Brain microvascular endothelial cell (primary cell): ENCODE results near the gene SIGLEC15.

ENCODE experiments used
- DNase-seq: peaks from one replicate; pipeline ENCODE4 v3.0.0-alpha.2; 2020
- H3K27ac ChIP-seq: fragments of 250-450 bp; sonication (Bioruptor Pico); 2 replicates; pipeline ENCODE4 v1.5.1; 2020; ENCODE audit warnings: mild to moderate bottlenecking, moderate library complexity
- H3K27me3 ChIP-seq: fragments of 250-450 bp; sonication (Bioruptor Pico); replicated peaks from 2 replicates; pipeline ENCODE4 v1.5.1; 2020; ENCODE audit warnings: mild to moderate bottlenecking
- H3K36me3 ChIP-seq: fragments of 250-450 bp; sonication (Bioruptor Pico); replicated peaks from 2 replicates; pipeline ENCODE4 v1.5.1; 2020; ENCODE audit warnings: mild to moderate bottlenecking
- H3K4me3 ChIP-seq: 2 replicates; pipeline ENCODE4 v1.5.1; 2011; ENCODE audit warnings: low read depth, mild to moderate bottlenecking, control low read depth, low read length, moderate library complexity
- CTCF ChIP-seq: IDR thresholded peaks from 2 replicates; pipeline ENCODE4 v1.5.1; 2011; ENCODE audit warnings: low read depth, mild to moderate bottlenecking, moderate library complexity, low read length, control low read depth, inconsistent platforms; ENCODE audit errors: missing control alignments
- in situ Hi-C: cut with HindIII; loops from 2 replicates; pipeline ENCODE4 v1.10.0; 2017; ENCODE audit warnings: low sequenced_read_pairs, low pct_ligation_motif_present

SIGLEC15 gene

DNA sequence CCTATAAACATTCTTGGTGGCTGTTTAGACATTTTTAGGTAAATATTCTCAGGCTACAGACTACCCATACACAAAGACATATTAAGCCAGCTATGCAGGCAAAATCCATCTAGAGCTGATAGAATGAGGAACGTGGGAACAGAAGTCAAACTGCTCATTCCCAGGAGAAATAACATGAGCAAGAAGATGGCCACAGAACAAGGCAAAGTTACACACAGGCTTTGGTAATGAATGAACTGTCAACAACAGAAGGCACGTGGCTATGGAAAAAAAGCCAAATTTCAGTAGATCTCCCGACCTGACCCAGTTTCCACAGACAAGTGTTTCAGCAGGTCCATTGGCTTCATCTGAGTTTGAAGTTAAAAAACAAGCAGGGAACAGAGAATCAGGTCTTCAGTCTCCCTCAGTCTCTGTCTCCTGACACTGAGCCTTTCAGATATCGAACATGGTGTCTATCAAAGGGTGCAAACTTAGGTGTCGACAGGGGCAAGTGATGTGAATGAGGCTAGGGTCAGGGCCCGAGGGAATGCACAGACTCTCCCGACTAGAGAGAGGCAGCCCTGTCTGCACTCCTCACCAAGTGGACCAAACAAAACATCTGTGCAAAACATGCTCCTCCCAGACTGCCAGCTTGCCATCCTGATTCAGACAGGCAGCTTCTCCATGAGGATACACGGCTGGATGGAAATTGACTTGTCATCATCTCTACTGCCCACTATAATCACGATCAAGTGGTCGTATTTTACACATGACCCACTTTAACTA, 25.9 kb downstream of the SIGLEC15 start:
- in situ Hi-C loops: no loop called here
- no peak overlapping the region for H3K4me3 ChIP-seq
- DNase-seq: no peak
- TF ChIP-seq CTCF: no peak
- H3K36me3 ChIP-seq: peaks cover 44% of the 10 kb centered on the region
- H3K27me3 ChIP-seq: no peaks in the 10 kb centered on the region
- H3K27ac ChIP-seq: no peak overlapping the region

DNA sequence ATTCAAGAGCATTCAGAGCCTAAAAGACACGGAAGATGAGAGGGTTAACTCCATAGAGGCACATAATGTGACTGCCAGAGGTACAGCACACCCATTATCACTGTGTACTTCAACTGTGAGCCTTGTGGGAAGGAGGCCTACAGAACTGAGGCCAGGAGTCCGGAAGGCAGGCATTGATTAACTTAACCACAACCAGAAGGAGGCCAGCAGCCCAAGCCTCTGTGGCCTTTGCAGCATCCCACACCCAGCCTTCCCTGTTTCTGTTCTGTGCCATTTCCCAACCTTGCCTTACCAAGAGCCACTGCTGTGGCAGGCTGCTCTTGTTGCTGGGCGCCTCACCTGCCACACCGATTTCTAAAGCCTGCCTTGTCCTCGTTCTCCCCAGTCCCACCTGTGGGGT, 27.2 kb downstream of the SIGLEC15 start:
- Histone ChIP-seq H3K27me3 (no peaks in the 10 kb centered on the region), H3K4me3 (no peak overlapping the region), H3K36me3 (peaks cover 48% of the 10 kb centered on the region), H3K27ac (no peak overlapping the region)
- no peak for DNase-seq
- no peak for TF ChIP-seq CTCF
- in situ Hi-C loops: no loop called here

DNA sequence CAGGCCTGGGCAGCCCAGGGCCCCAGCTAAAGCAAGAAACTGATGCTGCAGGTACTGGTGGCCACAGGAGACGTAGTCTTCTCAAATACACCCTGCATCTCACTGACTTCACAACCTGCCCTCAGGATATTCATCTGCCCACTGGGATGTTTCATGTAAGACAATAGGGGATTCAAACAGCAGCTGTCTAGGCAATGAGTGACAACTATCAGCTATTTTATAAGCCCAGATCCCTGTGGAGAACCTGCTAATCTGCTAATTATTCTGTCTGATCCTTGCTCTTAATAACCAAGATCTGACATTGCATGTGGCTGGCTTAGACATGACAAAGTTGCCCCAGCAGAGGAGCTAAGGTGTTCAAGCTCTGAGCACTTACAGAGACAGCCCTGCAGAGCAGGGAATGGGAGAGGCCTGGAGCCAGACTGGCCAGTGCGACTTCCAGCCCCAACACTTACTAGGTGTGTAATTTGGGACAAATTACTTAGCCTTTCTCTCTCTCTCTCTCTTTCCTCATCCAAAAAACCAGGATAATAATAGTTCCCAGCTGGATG, 28.6 kb downstream of the SIGLEC15 start:
- in situ Hi-C loops: no loop called here
- Histone ChIP-seq H3K27ac (no peak overlapping the region), H3K4me3 (no peak overlapping the region), H3K36me3 (peaks cover 60% of the 10 kb centered on the region), H3K27me3 (no peaks in the 10 kb centered on the region)
- no peak for DNase-seq
- TF ChIP-seq CTCF: no peak

DNA sequence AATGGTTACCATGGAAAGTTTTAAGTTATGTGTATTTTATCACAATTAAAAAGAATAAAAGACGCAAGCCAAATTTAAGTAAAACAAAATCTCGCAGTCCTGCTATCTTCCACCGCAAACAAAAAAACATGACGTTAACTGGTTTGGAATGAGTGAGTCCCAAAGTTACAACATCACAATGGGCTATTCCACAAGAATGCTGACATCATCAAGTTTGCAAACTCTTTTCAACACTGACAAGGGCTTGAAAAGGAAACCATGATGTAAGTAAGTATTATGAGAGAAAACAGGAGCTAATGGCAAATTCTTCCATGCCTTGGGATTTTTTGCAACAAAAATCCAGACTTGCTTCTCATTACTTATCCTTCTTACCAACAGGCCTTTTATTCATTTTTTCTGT, 31.1 kb downstream of the SIGLEC15 start:
- no peak for TF ChIP-seq CTCF
- H3K27me3 ChIP-seq: no peaks in the 10 kb centered on the region
- H3K27ac ChIP-seq: peak overlapping the region; percentile 35
- no peak overlapping the region for H3K4me3 ChIP-seq
- in situ Hi-C loops: no loop called here
- peaks cover 60% of the 10 kb centered on the region for H3K36me3 ChIP-seq
- peak; percentile 86 for DNase-seq

GRCh38 chr18:45859334-45859733, 33.9 kb downstream of the SIGLEC15 start:
- no peak overlapping the region for H3K27ac ChIP-seq
- TF ChIP-seq CTCF: no peak
- no peak for DNase-seq
- H3K4me3 ChIP-seq: no peak overlapping the region
- peaks cover 66% of the 10 kb centered on the region for H3K36me3 ChIP-seq
- no peaks in the 10 kb centered on the region for H3K27me3 ChIP-seq
- in situ Hi-C loops: no loop called here
